GM19438 (cell line): Measurements from ENCODE around the gene HSPA12A.

Experiments
- ATAC-seq: cut with Tn5 transposase; IDR thresholded peaks from one replicate; pipeline ENCODE4 v1.9.1; 2021; ENCODE audit warnings: low read depth; ENCODE audit not compliant: unreplicated experiment

The HSPA12A gene

DNA sequence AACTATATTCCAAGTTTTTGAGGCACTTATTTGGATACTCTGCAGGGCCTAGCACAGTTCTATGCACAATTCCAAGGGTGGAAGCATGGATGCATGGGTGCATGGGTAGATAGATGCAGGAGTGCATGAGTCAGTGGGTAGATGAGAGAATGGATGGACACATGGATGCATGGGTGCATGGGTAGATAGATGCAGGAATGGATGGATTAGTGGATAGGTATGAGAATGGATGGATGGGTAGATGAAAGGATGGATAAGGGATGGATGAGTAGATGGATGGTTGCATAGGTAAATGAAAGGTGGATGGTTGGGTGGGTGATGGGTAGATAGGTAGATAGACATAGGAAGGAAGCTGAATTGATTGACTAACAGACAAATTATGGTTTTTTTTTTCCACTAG is 106.0 kb downstream of the HSPA12A start:
- ATAC-seq = no peak

DNA sequence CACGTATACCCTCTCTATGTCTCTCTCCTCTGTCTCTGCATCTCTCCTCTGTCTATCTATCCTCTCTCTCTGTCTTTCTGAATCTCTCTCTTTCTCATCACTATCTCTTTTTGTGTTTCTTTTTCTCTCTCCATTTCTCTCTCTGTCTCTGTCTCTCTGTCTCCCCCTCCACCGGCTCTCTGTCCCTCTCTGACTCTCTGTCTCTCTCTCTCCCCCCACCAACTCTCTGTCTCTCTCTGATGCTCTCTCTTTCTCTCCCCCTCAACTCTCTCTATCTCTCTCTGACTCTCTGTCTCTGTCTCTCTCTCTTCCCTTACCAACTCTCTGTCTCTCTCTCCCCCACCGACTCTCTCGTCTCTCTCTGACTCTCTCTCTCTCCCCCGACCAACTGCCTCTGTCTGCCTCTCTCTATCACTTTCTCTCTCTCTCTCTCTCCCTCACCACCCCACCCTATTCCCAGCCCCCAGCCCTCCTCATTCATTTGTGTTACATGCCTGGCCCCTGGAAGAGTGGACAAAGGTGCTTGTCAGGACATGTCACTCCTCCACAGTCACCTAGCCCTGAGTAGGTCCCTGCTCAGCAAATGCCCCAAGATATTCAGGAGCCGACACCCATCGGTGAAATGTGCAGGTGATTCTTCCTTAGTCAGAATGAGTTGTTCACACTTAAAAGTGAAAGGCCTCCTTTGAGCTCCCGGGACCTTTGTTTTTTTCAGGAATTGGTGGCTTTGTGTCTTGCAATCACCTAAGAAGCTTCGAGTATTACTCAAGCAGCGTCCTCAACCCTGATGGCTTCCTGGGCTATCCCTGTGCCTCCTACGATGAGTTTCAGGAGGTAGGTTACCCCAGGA is 108.0 kb downstream of the HSPA12A start:
- ATAC-seq = no peak

DNA sequence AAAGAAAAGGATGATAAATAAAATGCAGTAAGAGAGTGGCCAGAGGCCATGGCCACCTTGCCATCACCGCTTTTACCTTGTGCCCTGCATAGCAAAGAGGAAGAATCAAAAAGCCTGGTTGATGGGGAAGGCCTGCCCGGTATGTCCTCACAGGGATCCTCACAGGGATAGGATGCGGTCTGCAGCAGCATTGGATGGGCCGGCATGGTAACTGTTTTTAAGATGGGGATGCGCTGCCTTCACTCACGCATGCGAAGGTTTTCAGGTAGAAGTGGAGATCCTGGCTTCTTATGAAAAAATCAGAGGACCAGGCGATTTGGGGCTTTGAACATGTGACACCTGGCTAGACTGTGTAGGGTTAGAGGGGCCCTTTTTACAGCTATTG is 109.2 kb downstream of the HSPA12A start:
- ATAC-seq = no peak

DNA sequence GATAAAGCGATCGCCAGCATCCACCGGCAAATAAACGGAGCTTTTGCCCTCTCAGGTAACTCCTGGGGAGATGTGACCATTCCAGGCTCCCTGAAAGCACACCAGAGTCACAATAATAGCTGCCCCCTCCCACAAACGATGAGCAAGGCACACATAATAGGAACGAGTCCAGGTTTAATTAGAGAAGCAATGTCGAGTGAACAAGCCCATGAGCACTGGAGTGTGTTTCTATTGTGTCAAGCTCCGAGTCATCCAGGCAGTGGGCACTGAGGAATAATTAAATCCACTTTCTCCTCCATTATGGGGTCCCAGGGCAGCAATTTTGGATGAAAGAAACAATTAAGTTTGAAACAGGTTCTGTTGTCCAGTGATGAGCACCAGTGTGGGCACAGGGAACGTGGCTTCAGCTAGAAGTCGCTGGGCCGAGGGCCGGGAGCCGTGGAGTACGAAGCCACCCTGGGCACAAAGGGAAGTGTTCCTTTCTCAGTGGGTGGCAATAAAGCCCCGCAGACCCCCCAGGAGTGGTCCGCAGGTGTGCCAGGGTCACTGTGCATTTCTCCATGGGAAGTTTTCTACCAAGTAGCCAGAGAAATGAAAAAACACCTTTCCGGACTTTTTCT is 109.7 kb downstream of the HSPA12A start:
- ATAC-seq = no peak

DNA sequence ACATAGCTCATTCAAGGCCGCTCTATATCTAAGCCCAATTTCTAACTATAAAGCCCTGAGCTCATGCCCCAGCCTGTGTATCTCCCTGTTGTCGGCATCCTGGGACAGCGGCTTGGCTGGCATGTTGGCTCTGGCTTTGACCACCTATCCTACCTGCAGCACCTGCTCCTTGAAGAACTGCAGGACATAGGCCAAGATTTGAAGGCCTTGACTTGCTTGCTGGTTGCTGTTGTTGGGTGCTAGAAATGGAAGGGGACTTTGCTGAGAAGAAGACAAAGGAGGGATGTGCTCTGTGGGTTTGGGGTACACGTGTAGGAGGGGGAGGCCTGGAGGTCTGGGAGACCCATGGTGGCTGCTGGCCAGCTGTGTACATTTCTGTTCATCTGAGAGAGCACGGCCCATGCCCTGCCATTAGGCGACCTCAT is 110.5 kb downstream of the HSPA12A start:
- no peak for ATAC-seq

DNA sequence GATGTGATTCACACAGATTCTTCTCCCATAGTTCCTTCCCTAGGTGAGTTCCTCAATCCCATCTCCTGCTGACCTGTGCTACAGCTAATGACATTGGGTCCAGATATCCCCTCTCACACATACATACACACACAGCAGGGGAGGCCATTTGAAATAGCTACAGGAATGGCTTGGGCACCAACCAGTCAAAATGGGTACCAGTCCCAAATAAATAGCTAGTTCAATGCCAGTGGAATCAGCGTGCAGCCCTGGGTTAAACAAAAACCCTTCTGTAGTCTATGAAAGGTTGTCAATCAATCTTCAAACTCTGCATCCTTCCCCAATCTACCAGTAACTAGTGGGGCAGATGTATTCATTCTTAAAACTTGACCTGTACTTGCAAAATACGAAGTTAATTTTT is 112.3 kb downstream of the HSPA12A start:
- no peak for ATAC-seq

DNA sequence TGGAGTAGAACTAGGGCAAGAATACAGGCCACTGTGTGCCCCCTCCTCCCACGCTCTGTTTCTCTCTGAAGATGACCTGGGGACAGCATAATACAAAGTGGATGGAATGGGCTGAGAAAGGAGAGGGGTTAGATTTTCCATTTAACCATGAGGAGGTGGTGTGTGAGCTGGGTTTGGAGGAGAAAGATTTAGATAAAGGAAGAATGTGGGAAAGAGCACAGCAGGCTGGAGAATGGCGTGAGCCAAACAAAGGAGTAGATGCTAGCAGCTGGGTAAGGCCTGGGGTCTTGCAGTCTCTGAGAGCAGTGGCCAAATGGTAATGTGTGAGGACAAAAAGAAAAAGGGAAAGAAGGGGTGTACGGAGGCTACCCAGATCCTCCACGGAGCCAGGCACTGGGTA is 113.0 kb downstream of the HSPA12A start:
- ATAC-seq = no peak

DNA sequence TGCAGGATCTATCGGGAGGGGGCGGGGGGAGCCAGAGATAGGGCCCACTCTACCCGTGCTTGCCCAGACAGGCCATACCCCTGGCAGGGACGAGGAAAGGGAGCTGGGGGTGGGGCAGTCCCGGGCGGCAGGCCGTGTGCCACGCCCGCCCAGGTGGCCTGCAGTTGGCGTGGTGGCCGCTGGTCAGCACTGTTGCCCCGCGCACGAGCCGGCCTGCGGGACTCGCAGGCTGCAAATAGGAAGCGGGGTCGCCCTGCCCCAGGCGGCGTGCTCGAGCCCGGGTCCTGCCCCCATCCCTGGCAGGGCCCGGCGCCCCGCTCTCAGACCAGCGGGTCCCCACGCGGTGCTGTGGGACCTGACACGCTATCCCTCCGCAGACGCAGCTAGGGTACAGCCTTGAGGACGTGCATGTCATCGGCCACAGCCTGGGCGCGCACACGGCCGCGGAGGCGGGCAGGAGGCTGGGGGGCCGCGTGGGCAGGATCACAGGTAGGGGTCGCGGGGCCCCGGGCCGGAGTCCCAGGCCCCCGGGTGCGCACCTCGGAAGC is 114.9 kb downstream of the HSPA12A start:
- ATAC-seq = no peak

DNA sequence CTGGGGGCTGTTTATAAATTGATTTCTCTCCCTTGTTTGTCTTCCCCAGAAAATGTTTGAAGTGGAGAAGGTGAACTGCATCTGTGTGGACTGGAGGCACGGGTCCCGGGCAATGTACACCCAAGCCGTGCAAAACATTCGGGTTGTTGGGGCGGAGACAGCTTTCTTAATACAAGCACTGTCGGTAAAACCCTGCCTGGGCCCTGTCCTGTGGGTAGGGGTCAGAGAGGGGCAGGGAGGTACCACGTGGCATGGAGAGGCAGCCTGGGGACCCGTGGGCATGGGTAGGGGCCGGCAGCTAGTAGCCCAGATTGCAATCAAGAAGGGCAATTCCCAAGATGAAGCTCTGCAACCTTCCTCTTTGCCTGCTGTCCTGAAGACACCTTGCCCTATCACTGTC is 115.6 kb downstream of the HSPA12A start:
- ATAC-seq = no peak

DNA sequence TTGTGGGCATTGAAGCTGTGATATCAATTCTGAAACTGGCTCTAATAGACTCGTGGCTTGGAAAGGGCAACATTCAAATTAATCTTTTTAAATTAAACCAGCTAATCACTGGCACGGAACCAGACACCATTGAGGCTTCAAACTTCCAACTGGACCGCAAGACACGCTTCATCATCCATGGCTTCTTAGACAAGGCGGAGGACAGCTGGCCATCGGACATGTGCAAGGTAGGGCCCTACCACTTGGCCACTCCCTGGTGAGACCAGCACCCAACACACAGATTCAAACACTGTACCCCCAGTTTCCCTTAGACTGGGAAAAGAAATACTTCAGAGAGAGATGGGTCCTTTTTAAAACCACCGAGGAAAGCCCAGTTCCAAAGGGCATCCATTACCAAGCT is 116.5 kb downstream of the HSPA12A start:
- ATAC-seq = no peak

DNA sequence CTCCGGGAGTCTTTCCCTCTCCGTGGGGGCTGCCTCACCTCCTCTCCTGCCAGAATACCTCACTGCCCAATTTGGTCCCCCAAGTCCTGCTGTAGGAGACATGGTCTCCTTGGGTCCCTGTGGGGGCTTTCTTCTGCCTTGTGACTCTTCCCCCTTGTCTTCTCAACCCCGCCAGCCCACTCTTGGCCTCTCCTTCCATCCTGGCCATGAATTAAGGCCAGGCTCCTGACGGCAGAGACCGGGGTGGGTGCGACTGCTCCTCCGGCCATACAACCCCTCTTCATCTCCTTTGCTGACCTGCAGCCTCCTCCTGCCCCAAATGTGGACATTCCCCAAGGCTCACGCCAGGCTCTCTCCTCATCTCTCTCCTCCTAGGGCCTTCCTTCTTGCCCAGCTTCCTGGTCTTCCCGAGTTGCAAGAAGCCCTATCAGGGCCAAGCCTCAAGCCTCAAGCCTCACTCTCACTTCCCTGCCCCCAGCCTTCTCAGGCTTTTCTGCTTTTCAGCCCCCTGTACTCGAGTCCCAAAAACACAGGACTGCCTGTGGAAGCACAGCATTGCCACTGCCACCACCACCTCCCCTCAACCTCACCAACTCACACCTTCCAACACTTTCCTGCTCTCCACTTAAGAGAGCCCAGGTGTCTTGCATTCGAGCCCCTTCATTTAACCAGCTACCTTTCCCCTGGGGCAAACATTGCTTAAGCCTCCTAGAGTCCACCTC is 120.3 kb downstream of the HSPA12A start:
- no peak for ATAC-seq

DNA sequence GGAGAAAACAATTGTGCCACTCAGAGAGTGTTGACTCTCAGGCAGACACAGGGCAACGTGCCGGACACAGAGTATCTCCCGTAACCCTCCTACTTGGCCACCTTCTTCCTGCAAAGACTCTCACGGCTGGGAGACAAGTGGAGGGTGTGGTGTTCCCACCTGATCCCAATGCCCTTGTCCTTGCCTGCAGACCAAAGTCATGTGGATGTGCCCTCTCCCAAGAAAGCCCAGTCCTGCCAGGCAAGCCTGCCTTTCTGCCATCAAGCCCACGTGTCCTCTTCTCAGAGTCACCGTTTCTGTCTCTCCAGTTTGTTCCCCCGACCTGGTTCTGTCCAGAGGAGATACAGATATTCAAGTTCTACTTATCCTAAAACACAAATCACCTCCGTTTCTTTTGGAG is 120.9 kb downstream of the HSPA12A start:
- no peak for ATAC-seq
